ENCODE results near the gene AGXT2. TPM values are rescaled to one million over a fixed set of nuclear protein-coding genes. Genes with fewer than 3 reads are reported as not detected.

Gene AGXT2
- total RNA-seq, 1 experiment from 2014 or later, result not detected

GRCh38 chr5:35001842-35002241, 45.9 kb downstream of the AGXT2 start:
- TF ChIP-seq ZNF317 (CRISPR knock-in tag; IDR thresholded peaks at IDR 0.05; ENCODE audit: borderline replicate concordance, low read depth) (no peak), FOXP1 (CRISPR knock-in tag; IDR thresholded peaks at IDR 0.05; ENCODE audit: borderline replicate concordance) (no peak), TEAD4 (CRISPR knock-in tag; IDR thresholded peaks at IDR 0.05) (no peak), ZNF138 (CRISPR knock-in tag; conservative IDR thresholded peaks at IDR 0.05) (no peak), ZNF121 (CRISPR knock-in tag; IDR thresholded peaks at IDR 0.05) (no peak), NFATC4 (CRISPR knock-in tag; IDR thresholded peaks at IDR 0.05) (no peak), SP1 (CRISPR knock-in tag; conservative IDR thresholded peaks at IDR 0.05) (no peak), ATF3 (CRISPR knock-in tag; conservative IDR thresholded peaks at IDR 0.05) (no peak), ESRRA (CRISPR knock-in tag; IDR thresholded peaks at IDR 0.05; ENCODE audit: borderline replicate concordance) (no peak), ELF4 (CRISPR knock-in tag; IDR thresholded peaks at IDR 0.05; ENCODE audit: low read depth) (no peak), HMGA2 (CRISPR knock-in tag; IDR thresholded peaks at IDR 0.05) (no peak), ATF2 (CRISPR knock-in tag; IDR thresholded peaks at IDR 0.05; ENCODE audit: borderline replicate concordance, low read depth) (no peak), ZNF281 (CRISPR knock-in tag; IDR thresholded peaks at IDR 0.05) (no peak), ZBTB43 (CRISPR knock-in tag; IDR thresholded peaks at IDR 0.05) (no peak), PRDM15 (CRISPR knock-in tag; IDR thresholded peaks at IDR 0.05) (no peak), MLX (CRISPR knock-in tag; IDR thresholded peaks at IDR 0.05) (no peak), GRHL2 (CRISPR knock-in tag; IDR thresholded peaks at IDR 0.05; ENCODE audit: insufficient replicate concordance, severe bottlenecking) (no peak), MXD4 (CRISPR knock-in tag; IDR thresholded peaks at IDR 0.05; ENCODE audit: borderline replicate concordance) (no peak), ZNF671 (CRISPR knock-in tag; IDR thresholded peaks at IDR 0.05) (no peak), CDX4 (CRISPR knock-in tag; IDR thresholded peaks at IDR 0.05; ENCODE audit: borderline replicate concordance) (no peak)
- H3K36me3 Mint-ChIP-seq, result no peaks in the 10 kb centered on the region
- H3K27me3 Mint-ChIP-seq (ENCODE audit: low read depth), result no peaks in the 10 kb centered on the region; the same call in 1 of the 2 replicates
- ATAC-seq (no peak), DNase-seq (ENCODE audit: low spot score) (no peak)
- no peak overlapping the region for H3K27ac Mint-ChIP-seq
- H3K4me1 Mint-ChIP-seq, result peaks cover 18% of the 10 kb centered on the region
- POLR2A ChIA-PET, result no interaction called here
- CTCF ChIA-PET, result interaction anchor here (0.5 to 2.9 kb wide), 10 partner anchors 8 to 1631 kb away, joined by 3 to 33 read pairs (median 4); partner anchors contain the start of genes BRIX1, DNAJC21 and RAD1
- no peaks in the 10 kb centered on the region; the same call in 1 of the 2 replicates for H3K9me3 Mint-ChIP-seq
- H3K4me3 Mint-ChIP-seq, result no peak overlapping the region

All from WTC11 (cell line).